Raji (cell line): ENCODE data around the gene SCRN3.

Source experiments
- POLR2A ChIP-seq: IDR thresholded peaks from 2 replicates; pipeline ENCODE4 v1.6.1; 2011; ENCODE audit warnings: low read depth, low read length, control low read depth; ENCODE audit not compliant: insufficient read depth

Gene SCRN3

DNA sequence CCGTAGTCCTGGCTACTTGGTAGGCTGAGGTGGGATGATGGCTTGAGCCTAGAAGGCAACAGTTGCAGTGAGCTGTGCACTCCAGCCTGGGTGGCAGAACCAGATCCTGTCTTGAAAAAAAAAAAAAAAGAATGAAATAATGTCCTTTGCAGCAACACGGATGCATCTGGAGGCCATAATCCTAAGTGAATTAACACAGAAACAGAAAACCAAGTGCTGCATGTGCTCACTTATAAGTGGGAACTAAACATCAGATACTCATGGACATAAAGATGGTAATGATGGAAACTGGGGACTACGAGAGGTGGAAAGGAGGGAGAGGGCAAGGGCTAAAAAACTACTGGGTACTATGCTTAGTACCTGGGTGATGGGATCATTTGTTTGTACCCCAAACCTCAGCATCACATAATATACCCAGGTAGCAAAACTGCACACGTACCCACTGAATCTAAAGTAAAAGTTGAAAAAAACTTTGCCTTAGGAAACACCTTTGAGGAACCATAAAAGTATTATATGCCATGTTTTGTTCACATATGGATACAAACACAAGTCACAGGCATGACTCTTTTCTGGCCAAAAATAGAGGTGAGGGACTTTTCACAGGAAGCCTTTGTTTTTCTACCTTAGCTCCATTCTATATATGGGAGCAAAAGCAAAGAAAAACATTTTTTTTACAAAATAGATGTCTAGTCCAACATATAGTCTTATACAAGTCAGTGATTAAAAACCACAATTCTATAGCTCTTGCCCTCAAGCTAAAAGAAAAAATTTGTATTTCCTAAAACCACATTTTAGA lies 54.7 kb downstream of the SCRN3 start:
- no peak for TF ChIP-seq POLR2A

DNA sequence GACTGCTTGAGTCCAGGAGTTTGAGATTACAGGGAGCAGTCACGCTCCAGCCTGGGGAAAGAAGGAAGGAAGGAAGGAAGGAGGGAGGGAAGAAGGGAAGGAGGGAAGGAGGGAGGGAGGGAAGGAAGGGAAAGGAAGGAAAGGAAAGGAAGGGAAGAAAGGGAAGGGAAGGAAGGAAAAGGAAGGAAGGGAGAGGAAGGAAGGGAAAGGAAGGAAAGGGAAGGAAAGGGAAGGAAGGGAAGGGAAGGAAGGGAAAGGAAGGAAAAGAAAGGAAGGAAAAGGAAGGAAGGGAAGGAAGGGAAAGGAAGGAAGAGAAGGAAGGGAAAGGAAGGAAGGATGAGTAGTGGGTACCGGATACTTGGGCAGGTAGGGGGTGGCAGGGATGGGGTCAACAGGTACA lies 59.0 kb downstream of the SCRN3 start:
- no peak for TF ChIP-seq POLR2A

GRCh38 chr2:174461221-174461620 lies 65.7 kb downstream of the SCRN3 start:
- TF ChIP-seq POLR2A = no peak

GRCh38 chr2:174465327-174465726 lies 69.8 kb downstream of the SCRN3 start:
- TF ChIP-seq POLR2A = no peak

DNA sequence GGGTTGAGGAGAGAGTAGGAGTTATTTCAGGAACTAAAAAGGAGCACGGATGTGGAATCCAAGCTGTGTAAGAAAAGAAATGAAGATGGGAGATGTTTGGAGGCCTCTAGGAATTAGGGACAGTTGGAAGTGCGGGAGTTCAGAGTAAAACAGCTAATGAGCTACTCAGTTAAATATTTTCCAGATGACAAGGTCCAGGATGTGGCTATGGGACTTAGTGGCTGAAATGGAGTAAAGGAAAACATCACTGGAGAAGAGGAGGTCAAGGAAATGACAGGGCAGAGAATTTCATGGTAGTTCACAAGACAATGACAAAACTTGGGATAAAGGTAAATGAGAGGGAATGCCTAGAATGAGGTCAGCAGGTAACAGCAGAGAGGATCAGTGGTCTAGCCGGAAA lies 78.3 kb downstream of the SCRN3 start:
- no peak for TF ChIP-seq POLR2A

GRCh38 chr2:174477759-174478158 lies 82.2 kb downstream of the SCRN3 start:
- TF ChIP-seq POLR2A = no peak
